ENCODE data around the gene GARNL3. TPM values are rescaled to one million over a fixed set of nuclear protein-coding genes. Genes with fewer than 3 reads are reported as not detected.

Gene GARNL3
- total RNA-seq, 1 donor from 2014 or later: 3.3 TPM

DNA sequence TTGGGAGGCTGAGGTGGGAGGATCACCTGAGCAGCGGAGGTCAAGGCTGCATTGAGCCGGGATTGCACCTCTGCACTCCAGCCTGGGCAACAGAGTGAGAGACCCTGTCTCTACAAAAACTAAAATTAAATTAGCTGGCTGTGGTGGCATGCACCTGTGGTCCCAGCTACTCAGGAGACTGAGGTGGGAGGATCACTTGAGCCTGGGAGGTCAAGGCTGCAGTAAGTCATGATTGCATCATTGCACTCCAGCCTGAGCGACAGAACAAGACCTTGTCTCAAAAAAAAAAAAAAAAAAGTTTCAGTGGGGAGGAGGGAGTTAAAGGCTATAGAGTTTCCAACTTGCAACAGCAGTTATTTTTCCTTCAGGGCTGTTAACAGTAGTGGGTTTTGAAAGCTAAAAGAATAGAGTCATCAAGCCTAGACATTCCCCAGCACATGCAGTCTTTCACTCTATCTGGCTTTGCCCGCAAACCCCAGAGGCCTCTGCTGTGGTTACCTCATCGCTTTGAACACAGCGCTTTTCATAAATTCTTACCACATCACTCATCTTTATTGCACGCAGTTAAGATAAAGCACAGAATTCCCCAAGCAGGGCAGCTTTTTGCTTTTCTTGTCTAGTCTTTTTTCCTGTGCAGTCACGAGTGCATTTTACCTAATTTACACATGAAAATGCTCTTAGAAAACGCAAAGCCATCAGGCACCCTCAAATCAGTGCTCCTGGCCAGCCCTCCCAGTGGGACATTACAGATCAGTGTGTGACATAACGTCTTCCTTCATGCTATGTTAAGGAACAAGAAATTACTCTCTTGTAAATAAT is 123.7 kb downstream of the GARNL3 start:
- no peaks in the 10 kb centered on the region for H3K36me3 Mint-ChIP-seq (ENCODE audit: low read depth, unreplicated experiment)
- no peak for TF ChIP-seq CTCF (IDR thresholded peaks at IDR 0.05; ENCODE audit: unreplicated experiment)
- no peaks in the 10 kb centered on the region for H3K4me1 Mint-ChIP-seq (ENCODE audit: unreplicated experiment)
- H3K9me3 Mint-ChIP-seq (ENCODE audit: unreplicated experiment): no peaks in the 10 kb centered on the region
- no peak overlapping the region for H3K27ac Mint-ChIP-seq (ENCODE audit: unreplicated experiment)
- H3K27me3 Mint-ChIP-seq (ENCODE audit: unreplicated experiment): peaks cover 2% of the 10 kb centered on the region
- DNase-seq (ENCODE audit: low spot score): no peak
- no peak overlapping the region for H3K4me3 Mint-ChIP-seq (ENCODE audit: unreplicated experiment)

DNA sequence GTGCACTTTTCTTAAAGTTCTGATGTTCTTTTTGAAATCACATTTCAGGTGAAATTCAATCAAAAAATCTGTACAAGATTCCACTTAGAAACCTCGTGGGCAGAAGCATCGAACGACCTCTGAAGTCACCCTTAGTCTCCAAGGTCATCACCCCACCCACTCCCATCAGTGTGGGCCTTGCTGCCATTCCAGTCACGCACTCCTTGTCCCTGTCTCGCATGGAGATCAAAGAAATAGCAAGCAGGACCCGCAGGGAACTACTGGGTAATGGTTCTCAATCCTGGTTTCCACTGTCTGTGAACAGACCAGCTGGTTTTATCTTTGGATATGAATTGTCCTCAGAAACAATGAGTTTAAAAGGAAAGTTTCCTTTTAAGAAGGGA is 124.3 kb downstream of the GARNL3 start:
- no peak overlapping the region for H3K27ac Mint-ChIP-seq (ENCODE audit: unreplicated experiment)
- peaks cover 2% of the 10 kb centered on the region for H3K27me3 Mint-ChIP-seq (ENCODE audit: unreplicated experiment)
- no peak overlapping the region for H3K4me3 Mint-ChIP-seq (ENCODE audit: unreplicated experiment)
- no peaks in the 10 kb centered on the region for H3K36me3 Mint-ChIP-seq (ENCODE audit: low read depth, unreplicated experiment)
- no peaks in the 10 kb centered on the region for H3K4me1 Mint-ChIP-seq (ENCODE audit: unreplicated experiment)
- TF ChIP-seq CTCF (IDR thresholded peaks at IDR 0.05; ENCODE audit: unreplicated experiment): no peak
- no peaks in the 10 kb centered on the region for H3K9me3 Mint-ChIP-seq (ENCODE audit: unreplicated experiment)
- no peak for DNase-seq (ENCODE audit: low spot score)

GRCh38 chr9:127389381-127390247 is 125.0 kb downstream of the GARNL3 start:
- Mint-ChIP-seq H3K36me3 (ENCODE audit: low read depth, unreplicated experiment) (no peaks in the 10 kb centered on the region), H3K27ac (ENCODE audit: unreplicated experiment) (no peak overlapping the region), H3K9me3 (ENCODE audit: unreplicated experiment) (no peaks in the 10 kb centered on the region), H3K27me3 (ENCODE audit: unreplicated experiment) (peaks cover 2% of the 10 kb centered on the region), H3K4me3 (ENCODE audit: unreplicated experiment) (no peak overlapping the region), H3K4me1 (ENCODE audit: unreplicated experiment) (no peaks in the 10 kb centered on the region)
- no peak for DNase-seq (ENCODE audit: low spot score)
- no peak for TF ChIP-seq CTCF (IDR thresholded peaks at IDR 0.05; ENCODE audit: unreplicated experiment)

- no peak for DNase-seq (ENCODE audit: low spot score)
- TF ChIP-seq CTCF (IDR thresholded peaks at IDR 0.05; ENCODE audit: unreplicated experiment): no peak
- H3K4me1 Mint-ChIP-seq (ENCODE audit: unreplicated experiment): no peaks in the 10 kb centered on the region
- H3K9me3 Mint-ChIP-seq (ENCODE audit: unreplicated experiment): no peaks in the 10 kb centered on the region
- H3K27ac Mint-ChIP-seq (ENCODE audit: unreplicated experiment): no peak overlapping the region
- H3K27me3 Mint-ChIP-seq (ENCODE audit: unreplicated experiment): peaks cover 2% of the 10 kb centered on the region
- H3K4me3 Mint-ChIP-seq (ENCODE audit: unreplicated experiment): no peak overlapping the region
- no peaks in the 10 kb centered on the region for H3K36me3 Mint-ChIP-seq (ENCODE audit: low read depth, unreplicated experiment)
Measured at GRCh38 chr9:127390248-127390545, 125.6 kb downstream of the GARNL3 start.

GRCh38 chr9:127390563-127390962 is 126.0 kb downstream of the GARNL3 start:
- Mint-ChIP-seq H3K27ac (ENCODE audit: unreplicated experiment) (no peak overlapping the region), H3K4me3 (ENCODE audit: unreplicated experiment) (no peak overlapping the region), H3K9me3 (ENCODE audit: unreplicated experiment) (no peaks in the 10 kb centered on the region), H3K27me3 (ENCODE audit: unreplicated experiment) (peaks cover 2% of the 10 kb centered on the region), H3K4me1 (ENCODE audit: unreplicated experiment) (no peaks in the 10 kb centered on the region), H3K36me3 (ENCODE audit: low read depth, unreplicated experiment) (no peaks in the 10 kb centered on the region)
- no peak for DNase-seq (ENCODE audit: low spot score)
- TF ChIP-seq CTCF (IDR thresholded peaks at IDR 0.05; ENCODE audit: unreplicated experiment): no peak
